ENCODE measurements around the gene IKZF2.

DNA sequence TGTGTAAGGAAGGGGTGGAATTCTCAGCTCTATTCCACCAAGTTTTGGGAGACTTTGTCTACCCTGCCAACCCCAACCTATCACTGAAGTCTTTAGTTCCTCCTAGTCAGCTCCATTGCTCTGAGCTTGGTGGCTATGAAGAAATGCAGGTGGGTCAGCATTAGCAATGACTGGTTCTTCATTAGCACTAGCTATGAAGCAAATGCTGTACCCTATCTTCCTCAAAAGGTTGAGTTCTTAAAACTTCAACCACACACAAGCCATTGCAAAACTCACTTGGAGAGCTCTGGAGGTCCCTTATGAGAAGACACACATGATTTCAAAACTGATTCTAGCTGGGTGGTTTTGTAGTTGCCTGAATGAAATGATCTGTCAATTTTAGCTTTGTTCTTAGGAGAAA lies 193.8 kb downstream of the IKZF2 start:
- TF ChIP-seq, protein P1, sequence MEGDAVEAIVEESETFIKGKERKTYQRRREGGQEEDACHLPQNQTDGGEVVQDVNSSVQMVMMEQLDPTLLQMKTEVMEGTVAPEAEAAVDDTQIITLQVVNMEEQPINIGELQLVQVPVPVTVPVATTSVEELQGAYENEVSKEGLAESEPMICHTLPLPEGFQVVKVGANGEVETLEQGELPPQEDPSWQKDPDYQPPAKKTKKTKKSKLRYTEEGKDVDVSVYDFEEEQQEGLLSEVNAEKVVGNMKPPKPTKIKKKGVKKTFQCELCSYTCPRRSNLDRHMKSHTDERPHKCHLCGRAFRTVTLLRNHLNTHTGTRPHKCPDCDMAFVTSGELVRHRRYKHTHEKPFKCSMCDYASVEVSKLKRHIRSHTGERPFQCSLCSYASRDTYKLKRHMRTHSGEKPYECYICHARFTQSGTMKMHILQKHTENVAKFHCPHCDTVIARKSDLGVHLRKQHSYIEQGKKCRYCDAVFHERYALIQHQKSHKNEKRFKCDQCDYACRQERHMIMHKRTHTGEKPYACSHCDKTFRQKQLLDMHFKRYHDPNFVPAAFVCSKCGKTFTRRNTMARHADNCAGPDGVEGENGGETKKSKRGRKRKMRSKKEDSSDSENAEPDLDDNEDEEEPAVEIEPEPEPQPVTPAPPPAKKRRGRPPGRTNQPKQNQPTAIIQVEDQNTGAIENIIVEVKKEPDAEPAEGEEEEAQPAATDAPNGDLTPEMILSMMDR (IDR thresholded peaks at IDR 0.05): no peak
- TF ChIP-seq POLR2A (IDR thresholded peaks at IDR 0.05) (no peak), EP300 (IDR thresholded peaks at IDR 0.05) (peak in 1 of 2 donors; percentile 39)
